Lower lobe of right lung (tissue), 2 donors: Measurements from ENCODE around the gene C20orf202. TPM values are rescaled to one million over a fixed set of nuclear protein-coding genes. Genes with fewer than 3 reads are reported as not detected.

ENCODE experiments used
- ATAC-seq, 2 donors: fragments of 200-7000 bp; cut with Tn5 transposase; one replicate each; pipeline ENCODE4 v1.9.1; 2020 to 2022; ENCODE audit warnings: mild to moderate bottlenecking in 2 of 2, moderate library complexity in 2 of 2
- DNase-seq: peaks from one replicate; pipeline ENCODE4 v3.0.0-alpha.2; 2020
- H3K27ac ChIP-seq: fragments of 200-600 bp; one replicate; pipeline ENCODE4 v1.8.0; 2022
- H3K27me3 ChIP-seq: fragments of 200-600 bp; one replicate; pipeline ENCODE4 v1.8.0; 2022; ENCODE audit warnings: low read depth
- H3K36me3 ChIP-seq: fragments of 200-600 bp; one replicate; pipeline ENCODE4 v1.8.0; 2022; ENCODE audit warnings: mild to moderate bottlenecking
- H3K4me1 ChIP-seq: fragments of 200-600 bp; one replicate; pipeline ENCODE4 v1.8.0; 2022
- H3K4me3 ChIP-seq: fragments of 200-600 bp; one replicate; pipeline ENCODE4 v1.8.0; 2022; ENCODE audit warnings: mild to moderate bottlenecking
- H3K9me3 ChIP-seq: fragments of 200-600 bp; one replicate; pipeline ENCODE4 v1.8.0; 2022
- intact Hi-C: fragments of 100-400 bp; cut with DNase I; formaldehyde crosslinking; loops from one replicate; pipeline ENCODE4 v1.11.0; 2022
- long read RNA-seq: library from polyadenylated mRNA; unstranded; transcript quantifications from one replicate; pipeline ENCODE4 v2.0.0, GENCODE V29; 2021
- total RNA-seq: library from RNA; stranded (reverse); fragmentation: NEBNext Ultra II Directional; extraction: Animal tissue kit (Norgen Biotek cat#: 25700); gene quantifications from one replicate; pipeline ENCODE4 v1.2.1, GENCODE V29; 2021
- TF ChIP-seq, protein P1 (sequence below): fragments of 200-600 bp; IDR thresholded peaks from one replicate; pipeline ENCODE4 v1.8.0; 2022; ENCODE audit warnings: antibody characterized with exemption, mild to moderate bottlenecking
- donor health status: DM: no; HTN: yes; CAD: no; lungs with severe emphysema.

Gene C20orf202
- 2.1 TPM for total RNA-seq
- long read RNA-seq, partial matches to known transcripts, result 0 of 4 reads
- long read RNA-seq, other reads (novel, unspliced or antisense), result 1 of 4 reads

DNA sequence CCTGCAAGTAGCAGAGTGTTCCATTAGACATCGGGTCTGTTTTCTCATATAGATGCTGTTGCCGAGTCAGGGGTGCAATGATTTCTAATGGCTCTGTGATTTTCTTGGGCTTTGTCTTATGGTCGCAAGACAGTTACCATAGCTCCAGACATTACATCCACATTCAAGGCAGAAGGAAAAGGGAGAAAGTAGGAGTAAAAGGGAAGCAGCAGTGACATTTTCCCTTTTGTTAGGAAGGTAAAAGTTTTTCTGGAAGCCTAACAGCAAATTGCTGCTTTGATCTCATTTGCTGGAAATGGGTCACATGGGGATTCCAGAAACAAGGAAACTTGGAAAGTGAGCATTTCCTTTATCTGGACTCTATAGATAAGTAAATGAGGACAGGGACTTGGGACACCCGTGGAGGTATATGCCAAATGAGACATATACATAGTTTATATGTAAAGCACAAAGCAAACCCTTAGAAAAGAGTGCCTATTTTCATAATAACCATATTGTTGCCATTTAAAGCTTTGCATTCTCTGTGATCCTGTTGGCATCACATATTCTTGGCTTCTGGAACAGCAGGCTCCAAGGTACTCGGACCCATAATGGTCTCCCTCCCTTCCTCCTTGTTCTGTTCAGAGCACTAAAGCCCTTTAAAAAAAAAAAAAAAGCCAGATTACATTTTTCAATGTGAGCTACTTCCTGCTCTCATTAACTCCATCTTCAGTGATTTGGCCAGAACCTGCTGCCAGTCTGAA, at the start of gene C20orf202:
Gene C20orf202, plus strand, starts transcription at position 693 of the 743 bp plus-strand sequence. CDS start 132 bp downstream, outside the sequence.
- H3K36me3 ChIP-seq, result no peaks in the 10 kb centered on the region
- H3K4me1 ChIP-seq, result peaks cover 27% of the 10 kb centered on the region
- H3K27me3 ChIP-seq, result no peaks in the 10 kb centered on the region
- DNase-seq, result no peak
- peak within 1 kb of the TSS; percentile 56 for H3K27ac ChIP-seq
- H3K4me3 ChIP-seq, result no peak within 1 kb of the TSS
- H3K9me3 ChIP-seq, result no peaks in the 10 kb centered on the region
- TF ChIP-seq, protein P1, sequence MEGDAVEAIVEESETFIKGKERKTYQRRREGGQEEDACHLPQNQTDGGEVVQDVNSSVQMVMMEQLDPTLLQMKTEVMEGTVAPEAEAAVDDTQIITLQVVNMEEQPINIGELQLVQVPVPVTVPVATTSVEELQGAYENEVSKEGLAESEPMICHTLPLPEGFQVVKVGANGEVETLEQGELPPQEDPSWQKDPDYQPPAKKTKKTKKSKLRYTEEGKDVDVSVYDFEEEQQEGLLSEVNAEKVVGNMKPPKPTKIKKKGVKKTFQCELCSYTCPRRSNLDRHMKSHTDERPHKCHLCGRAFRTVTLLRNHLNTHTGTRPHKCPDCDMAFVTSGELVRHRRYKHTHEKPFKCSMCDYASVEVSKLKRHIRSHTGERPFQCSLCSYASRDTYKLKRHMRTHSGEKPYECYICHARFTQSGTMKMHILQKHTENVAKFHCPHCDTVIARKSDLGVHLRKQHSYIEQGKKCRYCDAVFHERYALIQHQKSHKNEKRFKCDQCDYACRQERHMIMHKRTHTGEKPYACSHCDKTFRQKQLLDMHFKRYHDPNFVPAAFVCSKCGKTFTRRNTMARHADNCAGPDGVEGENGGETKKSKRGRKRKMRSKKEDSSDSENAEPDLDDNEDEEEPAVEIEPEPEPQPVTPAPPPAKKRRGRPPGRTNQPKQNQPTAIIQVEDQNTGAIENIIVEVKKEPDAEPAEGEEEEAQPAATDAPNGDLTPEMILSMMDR, result no peak
- no peak for ATAC-seq
- intact Hi-C loops, result no loop called here

DNA sequence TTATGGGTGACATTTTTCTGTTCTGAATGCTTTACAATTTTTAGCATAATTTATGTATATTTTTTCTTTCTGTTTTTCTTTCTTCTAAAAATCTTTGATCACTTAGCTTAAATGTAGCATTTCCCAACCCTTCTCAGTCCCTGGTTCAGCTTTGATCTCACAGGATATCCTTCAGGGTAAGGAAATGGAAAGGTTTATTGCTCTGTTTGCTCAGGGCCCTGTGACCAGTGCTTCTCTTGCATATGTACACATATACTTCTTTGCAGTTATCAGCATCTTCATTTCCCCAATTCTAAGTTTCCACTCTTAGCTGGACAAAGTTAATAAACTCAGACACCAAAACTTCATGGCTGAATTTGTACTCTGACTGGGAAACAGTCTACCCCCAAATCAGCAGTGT, 49.0 kb upstream of the C20orf202 start:
- intact Hi-C loops, result no loop called here
- H3K27ac ChIP-seq, result no peak overlapping the region
- no peak for ATAC-seq

DNA sequence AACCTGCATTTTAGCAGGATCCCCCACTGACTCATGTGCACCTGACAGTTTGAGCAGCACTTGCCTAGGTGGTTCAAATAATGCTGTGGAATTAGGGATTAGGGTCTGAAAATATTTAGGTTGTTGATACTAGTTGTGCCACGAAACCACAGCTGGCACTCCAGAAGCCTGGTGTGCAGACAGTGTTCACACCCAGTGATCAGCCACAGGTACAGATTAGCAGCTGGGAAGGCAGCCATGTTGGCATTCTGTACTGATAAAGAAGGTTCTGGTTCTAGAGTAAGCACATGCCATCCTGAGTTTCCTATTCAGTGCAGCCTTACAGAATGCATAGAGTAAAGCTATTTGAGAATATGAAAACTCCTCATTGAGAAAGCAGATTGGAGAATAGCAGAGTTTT, 48.6 kb upstream of the C20orf202 start:
- TF ChIP-seq, protein P1, result no peak
- no peaks in the 10 kb centered on the region for H3K27me3 ChIP-seq
- no peak overlapping the region for H3K27ac ChIP-seq
- H3K4me3 ChIP-seq, result no peak overlapping the region
- no peaks in the 10 kb centered on the region for H3K9me3 ChIP-seq
- DNase-seq, result no peak
- intact Hi-C loops, result no loop called here
- H3K4me1 ChIP-seq, result no peaks in the 10 kb centered on the region
- H3K36me3 ChIP-seq, result peaks cover 51% of the 10 kb centered on the region
- no peak for ATAC-seq

More for the DNA sequence above, 49.0 kb upstream of the C20orf202 start:
- no peaks in the 10 kb centered on the region for H3K9me3 ChIP-seq
- H3K4me3 ChIP-seq, result no peak overlapping the region
- peaks cover 48% of the 10 kb centered on the region for H3K36me3 ChIP-seq
- H3K27me3 ChIP-seq, result no peaks in the 10 kb centered on the region
- TF ChIP-seq, protein P1, result no peak
- no peak for DNase-seq
- no peaks in the 10 kb centered on the region for H3K4me1 ChIP-seq

DNA sequence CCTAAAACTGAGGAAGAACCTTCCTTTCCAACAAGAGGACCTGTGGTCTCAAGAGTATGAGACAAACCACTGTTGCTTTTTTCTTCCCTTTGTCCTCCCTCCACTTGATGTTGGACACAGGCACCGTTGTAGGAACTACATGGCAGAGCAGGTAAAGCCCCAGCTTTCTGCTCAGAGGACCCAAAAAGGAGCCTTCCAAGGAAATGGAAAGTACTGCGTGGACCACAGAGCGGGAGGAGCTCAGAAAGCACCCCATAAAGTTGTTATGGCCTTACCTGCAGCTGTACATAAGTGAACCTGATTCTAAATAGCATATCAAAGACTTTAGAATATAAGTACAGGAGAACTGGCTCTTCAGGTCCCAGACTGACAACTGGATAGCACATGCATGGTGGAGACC, 47.9 kb upstream of the C20orf202 start:
- no peaks in the 10 kb centered on the region for H3K9me3 ChIP-seq
- no peak overlapping the region for H3K27ac ChIP-seq
- DNase-seq (no peak), ATAC-seq (no peak)
- peaks cover 58% of the 10 kb centered on the region for H3K36me3 ChIP-seq
- H3K27me3 ChIP-seq, result no peaks in the 10 kb centered on the region
- TF ChIP-seq, protein P1, result no peak
- intact Hi-C loops, result no loop called here
- no peaks in the 10 kb centered on the region for H3K4me1 ChIP-seq
- H3K4me3 ChIP-seq, result no peak overlapping the region

DNA sequence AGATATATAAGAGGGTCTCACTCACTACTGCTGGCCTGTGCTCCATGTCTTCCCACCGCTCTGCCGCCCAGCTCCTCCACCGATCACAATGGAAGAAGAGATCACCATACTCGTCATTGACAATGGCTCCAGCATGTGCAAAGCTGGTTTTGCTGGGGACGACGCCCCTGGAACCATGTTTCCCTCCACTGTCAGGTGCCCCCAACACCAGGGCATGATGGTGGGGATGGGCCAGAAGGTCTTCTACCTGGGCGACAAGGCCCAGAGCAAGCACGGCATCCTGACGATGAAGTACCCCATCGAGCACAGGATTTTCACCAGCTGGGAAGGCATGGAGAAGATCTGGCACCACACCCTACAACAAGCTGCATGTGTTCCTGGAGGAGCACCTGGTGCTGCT, 42.8 kb upstream of the C20orf202 start:
- Histone ChIP-seq H3K4me3 (no peak overlapping the region), H3K9me3 (no peaks in the 10 kb centered on the region), H3K4me1 (no peaks in the 10 kb centered on the region), H3K27ac (no peak overlapping the region), H3K36me3 (peaks cover 74% of the 10 kb centered on the region), H3K27me3 (no peaks in the 10 kb centered on the region)
- ATAC-seq, result no peak
- intact Hi-C loops, result no loop called here
- TF ChIP-seq, protein P1, result no peak
- no peak for DNase-seq
